HCT116 (cell line): Measurements from ENCODE around the gene NCBP3. TPM values are rescaled to one million over a fixed set of nuclear protein-coding genes. Genes with fewer than 3 reads are reported as not detected.
"Not testable (repeated sequence)": the region's sequence is repeated elsewhere in the genome, so short reads cannot be mapped to it uniquely, and the experiment has no call there.

Experiments used
- ATAC-seq: fragments of 200-7000 bp; cut with Tn5 transposase; 2 replicates; pipeline ENCODE4 v1.9.1; 2020; ENCODE audit warnings: mild to moderate bottlenecking, moderate library complexity
- BruUV-seq: library from RNA; stranded (reverse); fragments of 400-500 nt; replicated peaks from 2 replicates; lab custom pipeline; 2021; lab: Mats Ljungman, UMichigan
- CTCF ChIA-PET: fragments of 300-600 bp; sonication (Branson Sonifier 250); formaldehyde crosslinking; loops from one replicate; lab custom pipeline; 2021; ENCODE audit warnings: antibody characterized with exemption; lab: Charles Lee
- POLR2A ChIA-PET: fragments of 300-600, 350-600 bp; sonication (Branson Sonifier 250); formaldehyde crosslinking; loops from one replicate; lab custom pipeline; 2021; ENCODE audit warnings: antibody characterized with exemption; lab: Charles Lee
- RAD21 ChIA-PET, 2 experiments: fragments of 300-600 bp; sonication (Branson Sonifier 250); formaldehyde crosslinking; loops; one replicate each; lab custom pipeline; 2023; ENCODE audit warnings: low total read pairs in 2 of 2; ENCODE audit not compliant: uncharacterized antibody in 2 of 2, unreplicated experiment in 2 of 2, low non-redundant PET in 1 of 2; lab: Charles Lee
- DNase-seq: peaks from one replicate; pipeline ENCODE4 v3.0.0-alpha.2; 2010; ENCODE audit warnings: low read depth, low spot score
- H2AFZ ChIP-seq: fragments of 200-600 bp; shearing (Covaris generic), sonication (generic); 2 replicates; pipeline ENCODE4 v1.6.1; 2017; ENCODE audit warnings: low read depth, mixed run types, mixed read lengths, antibody characterized with exemption, low read length; ENCODE audit not compliant: poor library complexity, severe bottlenecking
- H3K27ac ChIP-seq: 2 replicates; pipeline ENCODE4 v1.5.1; 2012; ENCODE audit warnings: low read depth, low read length
- H3K27me3 ChIP-seq: fragments of 200-600 bp; sonication (generic); 2 replicates; pipeline ENCODE4 v1.6.1; 2016; ENCODE audit warnings: mixed run types, low read length, mixed read lengths; ENCODE audit not compliant: insufficient read depth
- H3K36me3 ChIP-seq, 2 experiments: fragments of 200-500 bp in 1 of 2; fragments of 200-600 bp in 1 of 2; sonication (Bioruptor generic) in 1 of 2; sonication (generic) in 1 of 2; 2 replicates each; pipeline versions ENCODE4 v1.5.1 to v1.6.1; 2014 to 2016; ENCODE audit warnings: low read length in 2 of 2, inconsistent platforms in 1 of 2, mixed read lengths in 1 of 2, mixed run types in 1 of 2; ENCODE audit not compliant: insufficient read depth in 2 of 2, control insufficient read depth in 1 of 2
- H3K4me1 ChIP-seq, 2 experiments: fragments of 200-600 bp in 1 of 2; sonication (generic) in 1 of 2; 2 replicates each; pipeline versions ENCODE4 v1.5.1 to v1.6.1; 2012 to 2017; ENCODE audit warnings: low read length in 2 of 2, inconsistent platforms in 1 of 2, mild to moderate bottlenecking in 1 of 2, mixed read lengths in 1 of 2, mixed run types in 1 of 2, moderate library complexity in 1 of 2; ENCODE audit not compliant: insufficient read depth in 2 of 2, control insufficient read depth in 1 of 2
- H3K4me2 ChIP-seq: fragments of 200-600 bp; sonication (generic); 2 replicates; pipeline ENCODE4 v1.6.1; 2017; ENCODE audit warnings: mixed run types, low read length, mixed read lengths
- H3K4me3 ChIP-seq, 2 experiments: fragments of 200-600 bp in 1 of 2; sonication (generic) in 1 of 2; replicated peaks in 1 of 2; 2 replicates each; pipeline ENCODE4 v1.5.1; 2011 to 2016; ENCODE audit warnings: low read length in 2 of 2, control low read depth in 1 of 2, low read depth in 1 of 2, mild to moderate bottlenecking in 1 of 2, mixed read lengths in 1 of 2, mixed run types in 1 of 2
- H3K79me2 ChIP-seq: fragments of 200-600 bp; sonication (generic); 2 replicates; pipeline ENCODE4 v1.6.1; 2017; ENCODE audit warnings: mild to moderate bottlenecking, mixed run types, low read length, moderate library complexity, mixed read lengths; ENCODE audit not compliant: insufficient read depth
- H3K9ac ChIP-seq: fragments of 200-600 bp; sonication (generic); 2 replicates; pipeline ENCODE4 v1.6.1; 2016; ENCODE audit warnings: low read length, mixed read lengths
- H3K9me2 ChIP-seq: fragments of 200-600 bp; sonication (generic), shearing (Covaris generic); 2 replicates; pipeline ENCODE4 v1.6.1; 2017; ENCODE audit warnings: mixed run types, mild to moderate bottlenecking, moderate library complexity; ENCODE audit not compliant: insufficient read depth
- H3K9me3 ChIP-seq, 2 experiments: fragments of 200-500 bp in 1 of 2; fragments of 200-600 bp in 1 of 2; sonication (Bioruptor generic) in 1 of 2; sonication (generic) in 1 of 2; 2 replicates each; pipeline ENCODE4 v1.6.1; 2014 to 2017; ENCODE audit warnings: low read length in 2 of 2, mixed read lengths in 2 of 2, inconsistent platforms in 1 of 2, low read depth in 1 of 2, mild to moderate bottlenecking in 1 of 2, mixed run types in 1 of 2, moderate library complexity in 1 of 2; ENCODE audit not compliant: control insufficient read depth in 1 of 2, insufficient read depth in 1 of 2
- H4K20me1 ChIP-seq: fragments of 200-600 bp; sonication (generic), shearing (Covaris generic); 2 replicates; pipeline ENCODE4 v1.6.1; 2017; ENCODE audit warnings: mixed run types, mild to moderate bottlenecking, moderate library complexity; ENCODE audit not compliant: insufficient read depth
- CBX3 ChIP-seq: IDR thresholded peaks from 2 replicates; pipeline ENCODE4 v1.6.1; 2012; ENCODE audit warnings: low read depth
- CTCF ChIP-seq, 3 experiments: fragments of 200-600 bp in 1 of 3; sonication (generic) in 1 of 3; IDR thresholded peaks in 2 of 3; conservative IDR thresholded peaks in 1 of 3; 2 replicates each; pipeline ENCODE4 v1.5.1; 2012 to 2017; ENCODE audit warnings: low read depth in 2 of 3, low read length in 2 of 3, antibody characterized with exemption in 1 of 3, borderline replicate concordance in 1 of 3, control low read depth in 1 of 3, mild to moderate bottlenecking in 1 of 3, mixed read lengths in 1 of 3, mixed run types in 1 of 3, moderate library complexity in 1 of 3; ENCODE audit not compliant: insufficient read depth in 1 of 3
- ELF1 ChIP-seq: IDR thresholded peaks from 2 replicates; pipeline ENCODE4 v1.6.1; 2012; ENCODE audit warnings: low read depth, borderline replicate concordance
- EZH2phosphoT487 ChIP-seq: fragments of 200-600 bp; IDR thresholded peaks from 2 replicates; pipeline ENCODE4 v1.6.1; 2018; ENCODE audit warnings: antibody characterized with exemption, borderline replicate concordance
- SIN3A ChIP-seq: IDR thresholded peaks from 2 replicates; pipeline ENCODE4 v1.6.1; 2012; ENCODE audit warnings: low read depth
- intact Hi-C: fragments of 100-400 bp; cut with micrococcal nuclease; formaldehyde crosslinking; loops from 2 replicates; pipeline ENCODE4 v1.10.0; 2022
- total RNA-seq: library from RNA; stranded (reverse); gene quantifications from one replicate; pipeline ENCODE4 v1.2.1, GENCODE V29; 2021; ENCODE audit not compliant: unreplicated experiment
- TF ChIP-seq, protein P1 (sequence below): IDR thresholded peaks from 2 replicates; pipeline ENCODE4 v1.6.1; 2012; ENCODE audit warnings: low read depth

NCBP3 gene
- total RNA-seq, 1 experiment from 2014 or later, result 46.5 TPM

DNA sequence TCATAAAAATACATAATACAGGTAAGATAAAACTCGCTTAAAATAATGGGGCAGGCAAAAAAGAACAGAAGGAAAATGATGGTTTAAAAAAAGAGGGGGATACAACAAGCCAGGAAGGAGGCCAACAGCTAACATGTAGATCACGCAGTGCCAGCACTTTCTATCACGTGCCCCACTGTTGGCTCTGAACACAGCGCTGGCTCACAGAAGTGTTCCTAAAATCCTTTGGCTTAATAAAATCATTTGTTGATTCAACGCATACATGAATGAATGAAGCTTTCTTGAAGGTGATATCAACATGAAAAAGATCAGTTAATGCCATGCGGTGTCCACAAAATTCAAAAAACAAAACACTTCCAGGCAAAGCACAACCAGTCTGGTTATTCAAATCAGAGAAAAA is 53.6 kb downstream of the NCBP3 start:
- Histone ChIP-seq H3K4me3 (no peak overlapping the region), H3K9ac (no peak overlapping the region), H2AFZ (no peak overlapping the region), H3K4me2 (no peak overlapping the region), H3K9me3 (no peaks in the 10 kb centered on the region), H3K27ac (no peak overlapping the region), H3K79me2 (no peaks in the 10 kb centered on the region), H3K27me3 (no peaks in the 10 kb centered on the region), H3K4me1 (peaks cover 3 to 12% of the 10 kb centered on the region in 2 experiments; a peak in 3 of 4 replicates), H3K36me3 (no peaks in the 10 kb centered on the region), H3K9me2 (no peaks in the 10 kb centered on the region), H4K20me1 (no peaks in the 10 kb centered on the region)
- ChIA-PET RAD21 (no interaction called here), POLR2A (no interaction called here), CTCF (no interaction called here)
- ATAC-seq (no peak), DNase-seq (no peak)
- intact Hi-C loops, result no loop called here
- no peak for TF ChIP-seq EZH2phosphoT487
- no peak for TF ChIP-seq CBX3
- BruUV-seq, result no TSS peak

- Histone ChIP-seq H2AFZ (no peak overlapping the region), H3K79me2 (no peaks in the 10 kb centered on the region), H3K27ac (no peak overlapping the region), H3K36me3 (no peaks in the 10 kb centered on the region), H3K4me2 (no peak overlapping the region), H3K9me3 (no peaks in the 10 kb centered on the region), H3K9me2 (no peaks in the 10 kb centered on the region), H3K4me3 (no peak overlapping the region), H3K9ac (no peak overlapping the region), H4K20me1 (no peaks in the 10 kb centered on the region), H3K27me3 (no peaks in the 10 kb centered on the region), H3K4me1 (peaks cover 3 to 12% of the 10 kb centered on the region in 2 experiments; a peak in 3 of 4 replicates)
- ChIA-PET CTCF (interaction anchor here (1.4 kb wide), 1 partner anchor 51 kb away, joined by 3 read pairs; no protein-coding TSS in a partner anchor), POLR2A (no interaction called here), RAD21 (no interaction called here)
- intact Hi-C loops, result no loop called here
- BruUV-seq, result no TSS peak
- DNase-seq (no peak), ATAC-seq (no peak)
- TF ChIP-seq SIN3A, result no peak
- TF ChIP-seq, protein P1, sequence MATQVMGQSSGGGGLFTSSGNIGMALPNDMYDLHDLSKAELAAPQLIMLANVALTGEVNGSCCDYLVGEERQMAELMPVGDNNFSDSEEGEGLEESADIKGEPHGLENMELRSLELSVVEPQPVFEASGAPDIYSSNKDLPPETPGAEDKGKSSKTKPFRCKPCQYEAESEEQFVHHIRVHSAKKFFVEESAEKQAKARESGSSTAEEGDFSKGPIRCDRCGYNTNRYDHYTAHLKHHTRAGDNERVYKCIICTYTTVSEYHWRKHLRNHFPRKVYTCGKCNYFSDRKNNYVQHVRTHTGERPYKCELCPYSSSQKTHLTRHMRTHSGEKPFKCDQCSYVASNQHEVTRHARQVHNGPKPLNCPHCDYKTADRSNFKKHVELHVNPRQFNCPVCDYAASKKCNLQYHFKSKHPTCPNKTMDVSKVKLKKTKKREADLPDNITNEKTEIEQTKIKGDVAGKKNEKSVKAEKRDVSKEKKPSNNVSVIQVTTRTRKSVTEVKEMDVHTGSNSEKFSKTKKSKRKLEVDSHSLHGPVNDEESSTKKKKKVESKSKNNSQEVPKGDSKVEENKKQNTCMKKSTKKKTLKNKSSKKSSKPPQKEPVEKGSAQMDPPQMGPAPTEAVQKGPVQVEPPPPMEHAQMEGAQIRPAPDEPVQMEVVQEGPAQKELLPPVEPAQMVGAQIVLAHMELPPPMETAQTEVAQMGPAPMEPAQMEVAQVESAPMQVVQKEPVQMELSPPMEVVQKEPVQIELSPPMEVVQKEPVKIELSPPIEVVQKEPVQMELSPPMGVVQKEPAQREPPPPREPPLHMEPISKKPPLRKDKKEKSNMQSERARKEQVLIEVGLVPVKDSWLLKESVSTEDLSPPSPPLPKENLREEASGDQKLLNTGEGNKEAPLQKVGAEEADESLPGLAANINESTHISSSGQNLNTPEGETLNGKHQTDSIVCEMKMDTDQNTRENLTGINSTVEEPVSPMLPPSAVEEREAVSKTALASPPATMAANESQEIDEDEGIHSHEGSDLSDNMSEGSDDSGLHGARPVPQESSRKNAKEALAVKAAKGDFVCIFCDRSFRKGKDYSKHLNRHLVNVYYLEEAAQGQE, result no peak
- no peak for TF ChIP-seq CTCF (IDR thresholded peaks at IDR 0.05 in 2 of 3, conservative IDR thresholded peaks at IDR 0.05 in 1 of 3; ENCODE audit: borderline replicate concordance in 1 of 3, insufficient read depth in 1 of 3, low read depth in 2 of 3, low read length in 2 of 3)
- no peak for TF ChIP-seq EZH2phosphoT487
- TF ChIP-seq ELF1, result no peak
Measured at GRCh38 chr17:3788200-3788599, 57.8 kb downstream of the NCBP3 start.

DNA sequence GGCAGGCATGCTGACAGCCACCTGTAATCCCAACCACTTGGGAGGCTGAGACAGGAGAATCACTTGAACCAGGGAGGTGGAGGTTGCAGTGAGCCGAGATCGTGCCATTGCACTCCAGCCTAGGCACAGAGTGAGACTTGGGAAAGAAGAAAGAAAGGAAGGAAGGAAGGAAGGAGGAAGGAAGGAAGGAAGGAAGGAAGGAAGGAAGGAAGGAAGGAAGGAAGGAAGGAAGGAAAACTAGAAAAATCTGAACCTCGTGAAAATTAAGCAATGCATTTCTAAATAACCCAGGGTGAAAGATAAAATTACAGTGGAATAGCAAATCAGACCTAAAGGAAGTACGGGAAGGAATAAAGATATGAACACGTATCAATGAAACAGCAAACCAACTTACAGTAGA is 60.7 kb downstream of the NCBP3 start:
- not testable (repeated sequence) for BruUV-seq

More for the DNA sequence above, 60.7 kb downstream of the NCBP3 start:
- POLR2A ChIA-PET, H3K4me3 ChIP-seq, H4K20me1 ChIP-seq, CTCF ChIA-PET, H3K9ac ChIP-seq, DNase-seq, H3K4me2 ChIP-seq, H3K27me3 ChIP-seq, RAD21 ChIA-PET, H3K36me3 ChIP-seq, ATAC-seq, H2AFZ ChIP-seq, H3K9me3 ChIP-seq, H3K4me1 ChIP-seq, intact Hi-C loops, H3K9me2 ChIP-seq, H3K79me2 ChIP-seq, H3K27ac ChIP-seq: not testable (repeated sequence)
